ENCODE results near the gene ACTL9.

The ACTL9 gene

DNA sequence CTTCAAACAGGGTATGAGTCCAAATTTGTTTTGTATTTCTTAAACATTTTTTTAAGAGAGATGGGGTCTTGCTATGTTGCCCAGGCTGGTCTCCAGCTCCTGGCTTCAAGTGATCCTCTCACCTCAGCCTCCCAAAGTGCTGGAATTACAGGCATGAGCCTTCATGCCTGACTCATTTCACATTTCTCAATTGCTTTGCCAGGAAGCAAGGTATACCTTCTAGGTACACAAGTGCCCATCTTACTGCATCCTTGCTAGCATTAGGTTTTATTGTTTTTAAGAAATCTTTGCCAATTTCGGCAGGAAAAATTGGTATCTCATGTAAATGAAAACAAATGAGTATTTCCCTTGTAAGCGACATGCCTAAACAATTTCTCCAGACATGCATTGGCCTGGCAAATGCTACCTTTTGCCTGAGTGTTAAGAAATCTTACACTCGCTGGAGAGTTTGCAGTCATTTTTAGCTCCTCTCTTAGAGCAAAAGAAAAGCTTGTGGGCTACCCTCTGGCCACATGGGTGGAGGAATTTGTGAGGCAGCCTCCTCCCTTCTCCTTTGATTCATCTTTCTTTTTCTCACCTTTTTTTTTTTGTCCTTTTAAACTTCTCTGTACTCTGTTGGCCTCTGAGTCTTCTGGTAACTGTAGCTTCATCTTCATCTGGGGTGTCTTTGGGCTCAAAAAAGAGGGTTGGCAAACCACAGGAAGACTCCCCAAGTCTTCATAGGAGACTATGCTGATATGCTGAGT, 33.0 kb downstream of the ACTL9 start:
- TF ChIP-seq GATA2 (IDR thresholded peaks at IDR 0.05; ENCODE audit: low read depth, low read length): no peak
- TF ChIP-seq GATA3 (IDR thresholded peaks at IDR 0.05; ENCODE audit: low read depth, low read length): no peak

DNA sequence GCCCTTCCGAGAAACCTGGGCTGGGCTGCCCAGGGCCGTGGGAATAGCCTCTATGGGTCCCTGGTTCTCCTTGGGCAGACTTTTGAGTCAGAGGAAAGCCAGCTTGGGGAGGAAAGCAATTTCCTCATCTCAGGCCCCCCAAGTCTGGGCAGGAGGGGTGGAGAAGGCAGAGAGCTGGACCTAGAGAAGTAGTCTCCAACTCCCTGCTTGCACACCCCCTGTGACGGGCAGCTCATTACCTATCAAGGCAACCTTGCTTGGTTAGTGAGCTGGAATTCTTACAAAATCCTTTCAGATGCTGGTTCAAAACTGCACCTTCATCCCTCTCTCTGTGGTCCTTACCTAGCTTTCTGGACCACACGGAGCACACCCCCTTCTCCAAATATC, 33.9 kb downstream of the ACTL9 start:
- TF ChIP-seq GATA3 (IDR thresholded peaks at IDR 0.05; ENCODE audit: low read depth, low read length) (no peak), GATA2 (IDR thresholded peaks at IDR 0.05; ENCODE audit: low read depth, low read length) (no peak)

DNA sequence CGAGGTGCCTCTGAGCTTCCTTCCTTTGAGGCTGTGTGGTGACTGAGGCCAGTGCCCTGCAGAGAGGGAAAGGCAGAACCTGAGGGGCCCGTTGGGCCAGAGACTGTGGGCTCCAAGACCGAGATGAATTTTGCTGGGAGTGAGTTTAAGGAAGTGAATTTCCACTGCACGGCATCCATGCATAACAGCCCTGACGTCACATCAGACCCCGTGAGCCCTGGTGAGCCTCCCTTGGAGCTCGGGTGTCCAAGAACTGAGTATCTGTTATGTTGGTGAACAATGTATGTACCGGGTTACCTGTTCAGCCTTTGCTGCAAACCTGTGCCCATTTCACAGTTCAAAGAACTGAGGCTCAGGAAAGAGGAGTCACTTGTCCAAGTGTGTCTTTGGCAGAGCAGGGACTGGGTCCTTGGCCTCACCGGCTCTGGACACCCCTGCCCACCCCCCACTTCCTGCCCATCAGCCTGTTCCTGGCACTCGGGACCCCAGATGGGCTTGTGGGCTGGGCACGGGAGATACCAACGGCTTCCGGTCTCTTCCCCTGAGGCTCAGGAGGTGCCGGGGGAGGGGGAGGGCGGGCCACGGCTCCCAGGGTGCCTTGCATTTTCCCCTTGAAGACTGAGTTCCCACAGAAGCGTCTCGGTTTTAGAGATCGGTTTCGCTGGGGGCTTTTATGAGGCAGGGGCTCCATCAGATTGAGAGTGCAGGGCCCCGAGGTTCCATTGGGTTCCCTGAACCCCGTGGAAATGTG, 34.5 kb downstream of the ACTL9 start:
- TF ChIP-seq GATA2 (IDR thresholded peaks at IDR 0.05; ENCODE audit: low read depth, low read length) (no peak), GATA3 (IDR thresholded peaks at IDR 0.05; ENCODE audit: low read depth, low read length) (no peak)

DNA sequence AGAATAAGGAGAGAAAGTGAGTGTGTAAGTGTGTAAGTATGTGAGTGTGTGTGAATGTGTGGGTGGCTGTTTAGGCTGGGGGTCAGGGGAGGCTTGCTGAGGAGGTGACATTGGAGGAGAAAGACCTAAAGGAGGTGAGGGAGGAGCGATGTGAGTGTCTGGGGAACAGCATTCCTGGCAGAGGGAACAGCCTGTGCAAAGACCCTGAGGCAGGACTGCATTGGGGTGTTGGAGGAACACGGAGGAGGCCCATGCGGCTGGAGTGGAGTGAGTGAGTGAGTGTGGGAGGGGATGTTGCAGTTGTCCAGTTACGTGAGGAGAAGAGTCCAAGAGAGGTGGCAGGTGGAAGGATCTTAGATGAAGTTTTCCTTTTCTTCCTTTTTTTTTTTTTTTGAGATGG, 36.3 kb downstream of the ACTL9 start:
- TF ChIP-seq GATA3 (IDR thresholded peaks at IDR 0.05; ENCODE audit: low read depth, low read length) (no peak), GATA2 (IDR thresholded peaks at IDR 0.05; ENCODE audit: low read depth, low read length) (no peak)

DNA sequence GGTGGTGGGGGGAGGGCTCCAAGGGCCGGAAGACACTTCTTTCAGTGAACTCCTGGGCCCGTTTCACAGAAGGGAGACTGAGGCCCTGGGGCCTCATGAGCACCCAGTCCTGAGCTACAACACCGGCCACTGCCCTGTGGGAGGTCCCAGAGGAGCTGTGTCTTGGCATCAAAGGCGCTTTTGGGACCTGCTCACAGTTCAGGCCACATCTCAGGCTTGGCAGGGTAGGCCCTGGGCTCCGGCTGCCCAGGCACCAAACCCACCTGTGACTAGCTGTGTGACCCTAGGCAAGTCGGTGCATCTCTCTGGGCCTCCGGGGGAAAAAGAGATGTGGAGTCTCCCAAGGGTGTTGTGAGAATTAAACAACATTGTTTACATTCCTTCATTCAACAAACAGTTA, 38.7 kb downstream of the ACTL9 start:
- TF ChIP-seq GATA2 (IDR thresholded peaks at IDR 0.05; ENCODE audit: low read depth, low read length) (no peak), GATA3 (IDR thresholded peaks at IDR 0.05; ENCODE audit: low read depth, low read length) (no peak)

DNA sequence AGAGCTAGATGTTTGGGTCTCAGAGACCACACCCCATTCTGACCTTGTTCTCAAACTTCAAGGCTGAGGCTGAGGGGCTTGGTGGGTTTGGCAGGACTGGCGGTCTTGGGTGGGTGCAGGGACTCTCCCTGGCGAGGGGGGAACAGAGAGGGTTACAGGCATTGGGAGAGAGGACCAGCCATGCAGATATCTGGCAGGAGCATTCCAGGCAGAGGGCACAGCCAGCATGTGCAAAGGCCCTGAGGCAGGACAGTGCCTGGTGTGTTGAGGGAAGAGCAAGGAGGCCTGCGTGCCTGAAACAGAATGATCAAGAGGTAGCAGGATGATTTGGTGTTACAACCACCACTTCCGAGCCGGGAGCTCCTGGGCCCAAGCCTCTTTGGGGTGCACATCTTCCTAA, 40.7 kb downstream of the ACTL9 start:
- TF ChIP-seq GATA3 (IDR thresholded peaks at IDR 0.05; ENCODE audit: low read depth, low read length) (no peak), GATA2 (IDR thresholded peaks at IDR 0.05; ENCODE audit: low read depth, low read length) (no peak)

DNA sequence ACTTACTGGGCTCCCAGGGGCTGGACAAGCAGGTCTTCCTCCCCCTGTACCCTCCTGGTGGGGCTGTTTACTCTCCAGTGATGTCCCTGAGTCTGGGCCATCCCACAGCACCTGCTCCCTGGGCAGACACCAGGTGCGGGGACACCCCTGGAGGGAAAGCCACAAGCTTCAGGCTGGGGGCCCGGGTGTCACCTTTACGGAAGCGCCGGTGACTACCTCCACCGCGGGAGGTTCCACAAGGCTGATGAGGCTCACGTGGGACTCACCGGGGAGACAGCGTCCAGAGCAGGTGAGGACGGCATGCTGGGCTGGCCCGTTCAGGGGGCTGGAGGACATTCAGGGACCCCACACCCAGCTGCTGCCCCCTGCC, 43.3 kb downstream of the ACTL9 start:
- no peak for TF ChIP-seq GATA3 (IDR thresholded peaks at IDR 0.05; ENCODE audit: low read depth, low read length)

DNA sequence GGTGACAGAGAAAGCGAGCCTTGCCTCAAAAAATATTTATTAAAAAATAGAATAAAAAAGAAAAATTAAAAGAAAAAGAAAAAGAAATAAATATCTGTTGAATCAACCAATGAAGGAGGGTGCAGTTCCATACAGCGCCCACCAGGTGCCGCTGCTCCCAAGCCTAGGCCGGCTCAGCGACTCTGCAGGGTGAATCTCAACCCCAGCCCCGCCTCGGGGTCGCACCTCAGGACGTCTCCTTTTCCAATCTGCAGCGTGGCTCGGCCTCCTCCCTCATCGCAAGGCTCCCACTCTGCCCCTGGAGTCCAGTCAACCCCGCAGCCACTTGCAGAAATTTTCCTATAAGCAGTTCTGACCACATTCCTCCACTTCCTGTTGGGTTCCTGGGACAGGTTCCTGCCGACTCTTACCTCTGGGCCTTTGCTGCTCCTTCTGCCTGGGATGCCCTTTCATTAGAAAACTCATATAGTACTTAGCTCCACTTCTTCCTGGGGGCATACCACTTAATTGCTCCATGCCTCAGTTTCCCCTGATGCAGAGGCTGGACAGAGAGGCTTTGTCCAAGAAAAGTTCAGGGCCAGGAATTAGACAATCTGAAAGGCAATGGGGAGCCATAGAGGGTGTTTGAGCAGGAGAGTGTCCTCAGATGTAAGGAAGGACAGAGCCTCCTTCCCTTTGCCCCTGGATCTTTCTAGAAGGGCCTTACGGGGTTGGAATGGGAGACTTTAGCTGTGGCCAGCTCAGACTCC, 43.8 kb downstream of the ACTL9 start:
- TF ChIP-seq GATA3 (IDR thresholded peaks at IDR 0.05; ENCODE audit: low read depth, low read length): no peak
- TF ChIP-seq GATA2 (IDR thresholded peaks at IDR 0.05; ENCODE audit: low read depth, low read length): no peak

DNA sequence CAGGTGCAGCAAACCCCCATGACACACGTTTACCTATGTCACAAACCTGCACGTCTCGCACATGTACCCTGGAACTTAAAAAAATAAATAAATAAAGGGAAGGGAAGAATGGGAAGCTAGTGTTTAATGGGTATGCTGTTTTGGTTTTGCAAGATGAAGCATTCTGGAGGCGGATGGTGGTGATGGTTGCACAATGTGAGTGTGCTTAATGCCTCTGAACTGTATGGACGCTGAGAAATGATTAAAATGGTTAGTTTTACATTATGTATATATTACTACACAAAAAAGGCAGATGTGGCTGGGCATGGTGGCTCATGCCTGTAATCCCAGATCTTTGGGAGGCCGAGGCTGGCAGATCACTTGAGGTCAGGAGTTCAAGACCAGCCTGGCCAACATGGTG, 50.4 kb downstream of the ACTL9 start:
- TF ChIP-seq GATA3 (IDR thresholded peaks at IDR 0.05; ENCODE audit: low read depth, low read length) (no peak), GATA2 (IDR thresholded peaks at IDR 0.05; ENCODE audit: low read depth, low read length) (no peak)
